HepG2 (cell line): Measurements from ENCODE around the gene BBS1. TPM values are rescaled to one million over a fixed set of nuclear protein-coding genes. Genes with fewer than 3 reads are reported as not detected.

Experiments
- HNRNPL ChIP-seq: fragments of 200-400 bp; formaldehyde crosslinking; IDR thresholded peaks from 2 replicates; pipeline ENCODE4 v1.6.1; 2017; ENCODE audit warnings: mild to moderate bottlenecking, low read depth, low read length
- NFE2 ChIP-seq: sonication (generic); formaldehyde crosslinking; IDR thresholded peaks from 2 replicates; pipeline ENCODE4 v1.4.0; 2020; ENCODE audit warnings: missing genetic modification reagents
- REXO4 ChIP-seq: sonication (generic); formaldehyde crosslinking; IDR thresholded peaks from 2 replicates; pipeline ENCODE4 v1.8.0; 2022; ENCODE audit warnings: missing genetic modification reagents, mild to moderate bottlenecking, borderline replicate concordance
- SAP130 ChIP-seq: IDR thresholded peaks from 2 replicates; pipeline ENCODE4 v1.6.1; 2016; ENCODE audit warnings: low read depth
- SOX5 ChIP-seq: IDR thresholded peaks from 2 replicates; pipeline ENCODE4 v1.6.1; 2016; ENCODE audit warnings: borderline replicate concordance
- SP5 ChIP-seq: IDR thresholded peaks from 2 replicates; pipeline ENCODE4 v1.6.1; 2016; ENCODE audit warnings: low read depth, borderline replicate concordance
- SYNCRIP ChIP-seq: fragments of 200-400 bp; formaldehyde crosslinking; IDR thresholded peaks from 2 replicates; pipeline ENCODE4 v1.6.1; 2018; ENCODE audit warnings: mild to moderate bottlenecking, low read depth, low read length; ENCODE audit not compliant: insufficient read depth
- ZNF101 ChIP-seq: sonication (generic); formaldehyde crosslinking; IDR thresholded peaks from 2 replicates; pipeline ENCODE4 v1.4.0; 2020; ENCODE audit warnings: mild to moderate bottlenecking, low read depth, missing genetic modification reagents, borderline replicate concordance
- ZNF337 ChIP-seq: sonication (generic); formaldehyde crosslinking; IDR thresholded peaks from 2 replicates; pipeline ENCODE4 v1.5.1; 2020; ENCODE audit warnings: missing genetic modification reagents, low read depth, mild to moderate bottlenecking, borderline replicate concordance
- ZNF451 ChIP-seq: sonication (generic); formaldehyde crosslinking; IDR thresholded peaks from 2 replicates; pipeline ENCODE4 v1.5.0; 2020; ENCODE audit warnings: mild to moderate bottlenecking, missing genetic modification reagents
- polyA plus RNA-seq, 8 experiments: library from polyadenylated mRNA; depleted of rRNA in 3 of 8; stranded (reverse) in 7 of 8; unstranded in 1 of 8; fragments of >200 nt; fragmentation: Illumina TruSeq in 4 of 8; extraction: Trizol in 4 of 8; gene quantifications; 2 replicates each; pipeline versions ENCODE4 v1.2.1 to v1.2.3, GENCODE V29; 2011 to 2016; ENCODE audit warnings: low read depth in 4 of 8, missing spikeins in 1 of 8, mixed read lengths in 1 of 8; ENCODE audit not compliant: insufficient read depth in 1 of 8
- total RNA-seq, 5 experiments: library from RNA; depleted of rRNA; stranded (reverse); fragments of >200 nt; fragmentation: Illumina TruSeq; extraction: Trizol; gene quantifications; 2 replicates each; pipeline ENCODE4 v1.2.3, GENCODE V29; 2016; ENCODE audit warnings: low read depth in 1 of 5
- TF ChIP-seq, protein P1 (sequence below): sonication (generic); formaldehyde crosslinking; conservative IDR thresholded peaks from 2 replicates; pipeline ENCODE4 v1.4.0; 2020; ENCODE audit warnings: missing genetic modification reagents
- TF ChIP-seq, protein P2 (sequence below): sonication (generic); formaldehyde crosslinking; IDR thresholded peaks from 2 replicates; pipeline ENCODE4 v1.4.0; 2020; ENCODE audit warnings: mild to moderate bottlenecking, missing genetic modification reagents, borderline replicate concordance
- TF ChIP-seq, protein P3 (sequence below): sonication (generic); formaldehyde crosslinking; IDR thresholded peaks from 2 replicates; pipeline ENCODE4 v1.5.0; 2020; ENCODE audit warnings: missing genetic modification reagents
- TF ChIP-seq, protein P4 (sequence below): sonication (generic); formaldehyde crosslinking; IDR thresholded peaks from 2 replicates; pipeline ENCODE4 v1.9.0; 2021; ENCODE audit warnings: missing genetic modification reagents, mild to moderate bottlenecking, borderline replicate concordance
- TF ChIP-seq, protein P5 (sequence below): sonication (generic); formaldehyde crosslinking; IDR thresholded peaks from 2 replicates; pipeline ENCODE4 v1.5.1; 2020; ENCODE audit warnings: mild to moderate bottlenecking, moderate library complexity, missing genetic modification reagents
- TF ChIP-seq, protein P6 (sequence below): sonication (generic); formaldehyde crosslinking; IDR thresholded peaks from 2 replicates; pipeline ENCODE4 v1.8.0; 2022; ENCODE audit warnings: missing genetic modification reagents, mild to moderate bottlenecking, inconsistent platforms, borderline replicate concordance
- TF ChIP-seq, protein P7 (sequence below): fragments of 450-650 bp; IDR thresholded peaks from 2 replicates; pipeline ENCODE4 v1.6.1; 2017; ENCODE audit warnings: mild to moderate bottlenecking

BBS1 gene
- total and polyA plus RNA-seq, 2 of the 13 experiments (the other 11 are each of a cell fraction or from before 2014, with no cell fraction given), result 11.7 to 14.1 TPM

DNA sequence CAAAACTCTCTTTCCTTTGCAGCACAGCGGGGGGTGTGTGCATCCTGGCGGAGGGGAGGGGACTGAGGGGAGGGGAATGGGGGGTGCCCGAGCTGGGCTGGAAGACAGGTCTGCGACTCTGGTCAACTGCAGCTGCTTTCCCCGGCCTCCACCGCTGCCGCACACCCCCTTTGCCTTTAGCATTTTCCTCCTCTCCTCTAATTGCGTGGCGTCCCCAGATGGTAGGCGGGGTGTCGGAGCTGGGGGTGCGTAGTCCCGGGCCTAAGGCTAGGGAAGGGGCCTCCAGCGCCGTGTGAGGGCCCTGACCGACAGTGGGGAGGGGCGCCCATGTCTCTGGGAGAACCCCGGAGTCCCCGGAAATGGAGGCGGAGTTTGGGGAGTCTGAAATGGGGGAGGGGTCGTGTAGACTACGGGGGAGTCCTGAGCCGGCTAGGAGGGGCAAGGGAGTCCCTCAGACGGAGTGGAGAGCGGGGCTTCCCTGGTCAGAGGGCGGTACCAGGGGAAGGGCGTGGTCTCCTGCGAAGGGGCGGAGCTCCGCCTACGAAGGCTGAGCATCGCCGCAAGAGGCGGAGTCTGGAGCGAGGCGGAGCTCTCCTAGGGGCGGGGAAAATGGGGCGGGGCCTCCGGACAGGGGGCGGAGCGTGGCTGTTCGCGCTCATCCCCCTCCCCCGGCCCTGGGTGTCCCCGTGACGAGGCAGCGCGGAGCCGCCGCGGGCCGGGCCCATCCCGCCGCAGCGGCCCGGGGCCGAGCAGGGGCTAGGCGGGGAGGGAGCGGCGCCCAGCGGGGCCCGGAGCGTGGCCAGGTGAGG lies 44.0 kb upstream of the BBS1 start, which contains the start of gene PELI3 (continued):
- TF ChIP-seq ZNF101 (CRISPR knock-in tag), result no peak
- TF ChIP-seq, protein P1, sequence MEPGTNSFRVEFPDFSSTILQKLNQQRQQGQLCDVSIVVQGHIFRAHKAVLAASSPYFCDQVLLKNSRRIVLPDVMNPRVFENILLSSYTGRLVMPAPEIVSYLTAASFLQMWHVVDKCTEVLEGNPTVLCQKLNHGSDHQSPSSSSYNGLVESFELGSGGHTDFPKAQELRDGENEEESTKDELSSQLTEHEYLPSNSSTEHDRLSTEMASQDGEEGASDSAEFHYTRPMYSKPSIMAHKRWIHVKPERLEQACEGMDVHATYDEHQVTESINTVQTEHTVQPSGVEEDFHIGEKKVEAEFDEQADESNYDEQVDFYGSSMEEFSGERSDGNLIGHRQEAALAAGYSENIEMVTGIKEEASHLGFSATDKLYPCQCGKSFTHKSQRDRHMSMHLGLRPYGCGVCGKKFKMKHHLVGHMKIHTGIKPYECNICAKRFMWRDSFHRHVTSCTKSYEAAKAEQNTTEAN (CRISPR knock-in tag), result no peak
- TF ChIP-seq, protein P2, sequence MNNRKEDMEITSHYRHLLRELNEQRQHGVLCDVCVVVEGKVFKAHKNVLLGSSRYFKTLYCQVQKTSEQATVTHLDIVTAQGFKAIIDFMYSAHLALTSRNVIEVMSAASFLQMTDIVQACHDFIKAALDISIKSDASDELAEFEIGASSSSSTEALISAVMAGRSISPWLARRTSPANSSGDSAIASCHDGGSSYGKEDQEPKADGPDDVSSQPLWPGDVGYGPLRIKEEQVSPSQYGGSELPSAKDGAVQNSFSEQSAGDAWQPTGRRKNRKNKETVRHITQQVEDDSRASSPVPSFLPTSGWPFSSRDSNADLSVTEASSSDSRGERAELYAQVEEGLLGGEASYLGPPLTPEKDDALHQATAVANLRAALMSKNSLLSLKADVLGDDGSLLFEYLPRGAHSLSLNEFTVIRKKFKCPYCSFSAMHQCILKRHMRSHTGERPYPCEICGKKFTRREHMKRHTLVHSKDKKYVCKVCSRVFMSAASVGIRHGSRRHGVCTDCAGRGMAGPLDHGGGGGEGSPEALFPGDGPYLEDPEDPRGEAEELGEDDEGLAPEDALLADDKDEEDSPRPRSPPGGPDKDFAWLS (CRISPR knock-in tag), result no peak
- TF ChIP-seq, protein P3, sequence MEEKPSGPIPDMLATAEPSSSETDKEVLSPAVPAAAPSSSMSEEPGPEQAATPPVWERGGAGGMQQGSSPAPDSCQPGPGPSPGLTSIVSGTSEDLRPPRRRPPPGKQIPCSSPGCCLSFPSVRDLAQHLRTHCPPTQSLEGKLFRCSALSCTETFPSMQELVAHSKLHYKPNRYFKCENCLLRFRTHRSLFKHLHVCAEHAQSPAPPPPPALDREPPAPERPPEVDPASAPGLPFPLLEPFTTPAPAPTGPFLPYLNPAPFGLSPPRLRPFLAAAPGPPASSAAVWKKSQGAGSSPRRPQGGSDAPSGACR, result no peak
- peak; percentile 57 for TF ChIP-seq SAP130 (CRISPR knock-in tag)
- no peak for TF ChIP-seq ZNF337 (CRISPR knock-in tag)
- no peak for TF ChIP-seq SYNCRIP
- TF ChIP-seq, protein P4, sequence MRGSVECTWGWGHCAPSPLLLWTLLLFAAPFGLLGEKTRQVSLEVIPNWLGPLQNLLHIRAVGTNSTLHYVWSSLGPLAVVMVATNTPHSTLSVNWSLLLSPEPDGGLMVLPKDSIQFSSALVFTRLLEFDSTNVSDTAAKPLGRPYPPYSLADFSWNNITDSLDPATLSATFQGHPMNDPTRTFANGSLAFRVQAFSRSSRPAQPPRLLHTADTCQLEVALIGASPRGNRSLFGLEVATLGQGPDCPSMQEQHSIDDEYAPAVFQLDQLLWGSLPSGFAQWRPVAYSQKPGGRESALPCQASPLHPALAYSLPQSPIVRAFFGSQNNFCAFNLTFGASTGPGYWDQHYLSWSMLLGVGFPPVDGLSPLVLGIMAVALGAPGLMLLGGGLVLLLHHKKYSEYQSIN (CRISPR knock-in tag), result no peak
- TF ChIP-seq, protein P5, sequence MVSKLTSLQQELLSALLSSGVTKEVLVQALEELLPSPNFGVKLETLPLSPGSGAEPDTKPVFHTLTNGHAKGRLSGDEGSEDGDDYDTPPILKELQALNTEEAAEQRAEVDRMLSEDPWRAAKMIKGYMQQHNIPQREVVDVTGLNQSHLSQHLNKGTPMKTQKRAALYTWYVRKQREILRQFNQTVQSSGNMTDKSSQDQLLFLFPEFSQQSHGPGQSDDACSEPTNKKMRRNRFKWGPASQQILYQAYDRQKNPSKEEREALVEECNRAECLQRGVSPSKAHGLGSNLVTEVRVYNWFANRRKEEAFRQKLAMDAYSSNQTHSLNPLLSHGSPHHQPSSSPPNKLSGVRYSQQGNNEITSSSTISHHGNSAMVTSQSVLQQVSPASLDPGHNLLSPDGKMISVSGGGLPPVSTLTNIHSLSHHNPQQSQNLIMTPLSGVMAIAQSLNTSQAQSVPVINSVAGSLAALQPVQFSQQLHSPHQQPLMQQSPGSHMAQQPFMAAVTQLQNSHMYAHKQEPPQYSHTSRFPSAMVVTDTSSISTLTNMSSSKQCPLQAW (CRISPR knock-in tag), result peak; percentile 43; the same call in 1 of the 2 replicates
- TF ChIP-seq, protein P6, sequence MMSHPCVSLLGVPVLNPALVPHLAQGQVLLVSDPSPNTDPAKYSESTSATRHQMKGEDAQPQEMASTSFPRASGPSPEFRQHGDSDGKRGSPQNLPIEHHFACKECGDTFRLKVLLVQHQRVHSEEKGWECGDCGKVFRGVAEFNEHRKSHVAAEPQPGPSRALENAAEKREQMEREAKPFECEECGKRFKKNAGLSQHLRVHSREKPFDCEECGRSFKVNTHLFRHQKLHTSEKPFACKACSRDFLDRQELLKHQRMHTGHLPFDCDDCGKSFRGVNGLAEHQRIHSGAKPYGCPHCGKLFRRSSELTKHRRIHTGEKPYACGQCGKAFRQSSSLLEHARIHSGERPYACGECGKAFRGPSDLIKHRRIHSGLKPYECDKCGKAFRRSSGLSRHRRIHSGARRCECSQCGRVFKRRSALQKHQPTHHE (CRISPR knock-in tag), result no peak
- no peak for TF ChIP-seq SOX5 (CRISPR knock-in tag)
- 0 out of 2 replicates have a peak, but pooled peaks have one; percentile 18 for TF ChIP-seq SP5 (CRISPR knock-in tag)
- TF ChIP-seq HNRNPL, result no peak
- TF ChIP-seq, protein P7, sequence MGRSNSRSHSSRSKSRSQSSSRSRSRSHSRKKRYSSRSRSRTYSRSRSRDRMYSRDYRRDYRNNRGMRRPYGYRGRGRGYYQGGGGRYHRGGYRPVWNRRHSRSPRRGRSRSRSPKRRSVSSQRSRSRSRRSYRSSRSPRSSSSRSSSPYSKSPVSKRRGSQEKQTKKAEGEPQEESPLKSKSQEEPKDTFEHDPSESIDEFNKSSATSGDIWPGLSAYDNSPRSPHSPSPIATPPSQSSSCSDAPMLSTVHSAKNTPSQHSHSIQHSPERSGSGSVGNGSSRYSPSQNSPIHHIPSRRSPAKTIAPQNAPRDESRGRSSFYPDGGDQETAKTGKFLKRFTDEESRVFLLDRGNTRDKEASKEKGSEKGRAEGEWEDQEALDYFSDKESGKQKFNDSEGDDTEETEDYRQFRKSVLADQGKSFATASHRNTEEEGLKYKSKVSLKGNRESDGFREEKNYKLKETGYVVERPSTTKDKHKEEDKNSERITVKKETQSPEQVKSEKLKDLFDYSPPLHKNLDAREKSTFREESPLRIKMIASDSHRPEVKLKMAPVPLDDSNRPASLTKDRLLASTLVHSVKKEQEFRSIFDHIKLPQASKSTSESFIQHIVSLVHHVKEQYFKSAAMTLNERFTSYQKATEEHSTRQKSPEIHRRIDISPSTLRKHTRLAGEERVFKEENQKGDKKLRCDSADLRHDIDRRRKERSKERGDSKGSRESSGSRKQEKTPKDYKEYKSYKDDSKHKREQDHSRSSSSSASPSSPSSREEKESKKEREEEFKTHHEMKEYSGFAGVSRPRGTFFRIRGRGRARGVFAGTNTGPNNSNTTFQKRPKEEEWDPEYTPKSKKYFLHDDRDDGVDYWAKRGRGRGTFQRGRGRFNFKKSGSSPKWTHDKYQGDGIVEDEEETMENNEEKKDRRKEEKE, result no peak
- TF ChIP-seq NFE2 (CRISPR knock-in tag), result no peak
- TF ChIP-seq REXO4 (CRISPR knock-in tag), result no peak
- TF ChIP-seq ZNF451 (CRISPR knock-in tag), result no peak
